BJ (cell line): Measurements from ENCODE around the gene MAML1. TPM values are rescaled to one million over a fixed set of nuclear protein-coding genes. Genes with fewer than 3 reads are reported as not detected.

Experiments used
- CTCF ChIA-PET: fragments of 350-600 bp; formaldehyde crosslinking; extraction: SDS; loops from one replicate; lab custom pipeline; 2021; ENCODE audit warnings: antibody characterized with exemption, inconsistent platforms; lab: Yijun Ruan, JAX
- POLR2A ChIA-PET: fragments of 300-600 bp; sonication (Branson Sonifier 250); formaldehyde crosslinking; extraction: SDS; loops from one replicate; lab custom pipeline; 2021; ENCODE audit warnings: antibody characterized with exemption; lab: Charles Lee
- DNase-seq: peaks from one replicate; pipeline ENCODE4 v3.0.0-alpha.2; 2011; ENCODE audit warnings: low read depth
- H3K27me3 ChIP-seq: 2 replicates; pipeline ENCODE4 v1.6.0; 2011; ENCODE audit warnings: low read length; ENCODE audit not compliant: control insufficient read depth, insufficient read depth
- H3K36me3 ChIP-seq: 2 replicates; pipeline ENCODE4 v1.5.1; 2011; ENCODE audit warnings: low read length; ENCODE audit not compliant: control insufficient read depth, insufficient read depth
- H3K4me3 ChIP-seq: 2 replicates; pipeline ENCODE4 v1.5.1; 2011; ENCODE audit warnings: low read depth, mild to moderate bottlenecking, control low read depth, low read length
- CTCF ChIP-seq: IDR thresholded peaks from 2 replicates; pipeline ENCODE4 v1.5.1; 2011; ENCODE audit warnings: low read depth, mild to moderate bottlenecking, control low read depth, inconsistent platforms, low read length, moderate library complexity; ENCODE audit not compliant: insufficient read depth
- polyA plus RNA-seq: library from polyadenylated mRNA; depleted of rRNA; stranded (reverse); fragments of >200 nt; gene quantifications from 2 replicates; pipeline ENCODE4 v1.2.3, GENCODE V29; 2011

The MAML1 gene
- polyA plus RNA-seq, 1 experiment, result 5.3 TPM

- Histone ChIP-seq H3K27me3 (no peaks in the 10 kb centered on the region), H3K4me3 (no peak overlapping the region), H3K36me3 (peaks cover 23% of the 10 kb centered on the region)
- POLR2A ChIA-PET, result no interaction called here
- no peak for DNase-seq
- CTCF ChIA-PET, result no interaction called here
- TF ChIP-seq CTCF, result no peak
Observed at GRCh38 chr5:179804555-179804947, 71.9 kb downstream of the MAML1 start.

- DNase-seq, result no peak
- TF ChIP-seq CTCF, result no peak
- peaks cover 18% of the 10 kb centered on the region for H3K36me3 ChIP-seq
- H3K27me3 ChIP-seq, result no peaks in the 10 kb centered on the region
- ChIA-PET CTCF (interaction anchor here (2.2 kb wide), 1 partner anchor 8 kb away, joined by 6 read pairs; no protein-coding TSS in a partner anchor), POLR2A (interaction anchor here (0.7 kb wide), 1 partner anchor 191 kb away, joined by 4 read pairs; no protein-coding TSS in a partner anchor)
- H3K4me3 ChIP-seq, result peak overlapping the region; percentile 91
Observed at GRCh38 chr5:179805070-179805528, 72.5 kb downstream of the MAML1 start.

GRCh38 chr5:179805529-179806249 is 73.1 kb downstream of the MAML1 start:
- Histone ChIP-seq H3K36me3 (peaks cover 15% of the 10 kb centered on the region), H3K4me3 (peak overlapping the region; percentile 91), H3K27me3 (no peaks in the 10 kb centered on the region)
- CTCF ChIA-PET, result interaction anchor here (0.6 to 2.2 kb wide), 2 partner anchors 8 to 138 kb away, joined by 3 to 6 read pairs; no protein-coding TSS in a partner anchor
- DNase-seq, result no peak
- 0 out of 2 replicates have a peak, but pooled peaks have one; percentile 1 for TF ChIP-seq CTCF
- POLR2A ChIA-PET, result interaction anchor here (0.7 kb wide), 1 partner anchor 191 kb away, joined by 4 read pairs; no protein-coding TSS in a partner anchor

- Histone ChIP-seq H3K27me3 (no peaks in the 10 kb centered on the region), H3K4me3 (peak within 1 kb of the TSS; percentile 91), H3K36me3 (peaks cover 8% of the 10 kb centered on the region; the same call in 1 of the 2 replicates)
- DNase-seq, result no peak
- ChIA-PET CTCF (interaction anchor here (2.2 kb wide), 1 partner anchor 9 kb away, joined by 6 read pairs; no protein-coding TSS in a partner anchor), POLR2A (interaction anchor here (1.0 kb wide), 1 partner anchor 14 kb away, joined by 3 read pairs; the partner anchor contains the start of gene SQSTM1)
- TF ChIP-seq CTCF, result no peak
Observed at GRCh38 chr5:179806250-179807048, 73.8 kb downstream of the MAML1 start, which contains the start of gene MGAT4B. Gene MGAT4B, minus strand, starts transcription at chr5:179806866. Its CDS starts 283 bp downstream, at chr5:179806583.
